ENCODE data around the gene ASH1L.
"Not testable (repeated sequence)": the region's sequence is repeated elsewhere in the genome, so short reads cannot be mapped to it uniquely, and the experiment has no call there.

Gene ASH1L

GRCh38 chr1:155294520-155295182 is 268.0 kb downstream of the ASH1L start:
- FAIRE-seq (no peak), DNase-seq (ENCODE audit: insufficient read length, low spot score) (no peak)

GRCh38 chr1:155293086-155293749 is 269.4 kb downstream of the ASH1L start:
- DNase-seq (ENCODE audit: insufficient read length, low spot score) (no peak), FAIRE-seq (no peak)
- TF ChIP-seq POLR2A (IDR thresholded peaks at IDR 0.05; ENCODE audit: low read depth, low read length), result no peak

More at GRCh38 chr1:155294520-155295182, 268.0 kb downstream of the ASH1L start:
- no peak for TF ChIP-seq POLR2A (IDR thresholded peaks at IDR 0.05; ENCODE audit: low read depth, low read length)

- not testable (repeated sequence) for FAIRE-seq; DNase-seq (ENCODE audit: insufficient read length, low spot score)
These were observed 271.6 kb downstream of the ASH1L start for GRCh38 chr1:155291006-155291405.

DNA sequence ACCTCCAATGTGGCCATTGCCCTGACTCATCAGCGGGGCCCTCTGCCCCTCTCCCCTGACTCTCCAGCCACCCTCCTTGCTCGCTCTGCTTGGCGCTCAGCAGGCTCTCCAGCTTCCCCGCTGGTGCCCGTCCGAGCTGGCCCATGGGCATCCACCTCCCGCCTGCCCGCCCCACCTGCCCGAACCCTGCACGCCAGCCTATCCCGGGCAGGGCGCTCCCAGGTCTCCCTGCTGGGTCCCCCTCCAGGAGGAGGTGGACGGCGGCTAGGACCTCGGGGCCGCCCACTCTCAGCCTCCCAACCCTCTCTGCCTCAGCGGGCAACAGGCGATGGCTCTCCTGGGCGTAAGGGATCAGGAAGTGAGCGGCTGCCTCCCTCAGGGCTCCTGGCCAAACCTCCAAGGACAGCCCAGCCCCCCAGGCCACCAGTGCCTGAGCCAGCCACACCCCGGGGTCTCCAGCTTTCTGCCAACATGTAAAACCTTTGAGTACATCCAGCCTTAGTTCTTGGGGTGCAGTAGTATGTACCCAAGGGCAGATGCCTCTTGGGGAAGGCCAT is 274.5 kb downstream of the ASH1L start:
- no peak for DNase-seq (ENCODE audit: insufficient read length, low spot score)
- FAIRE-seq, result no peak
- TF ChIP-seq POLR2A (IDR thresholded peaks at IDR 0.05; ENCODE audit: low read depth, low read length), result no peak

GRCh38 chr1:155286544-155286943 is 276.1 kb downstream of the ASH1L start:
- DNase-seq (ENCODE audit: insufficient read length, low spot score) (no peak), FAIRE-seq (no peak)
- TF ChIP-seq POLR2A (IDR thresholded peaks at IDR 0.05; ENCODE audit: low read depth, low read length), result no peak

DNA sequence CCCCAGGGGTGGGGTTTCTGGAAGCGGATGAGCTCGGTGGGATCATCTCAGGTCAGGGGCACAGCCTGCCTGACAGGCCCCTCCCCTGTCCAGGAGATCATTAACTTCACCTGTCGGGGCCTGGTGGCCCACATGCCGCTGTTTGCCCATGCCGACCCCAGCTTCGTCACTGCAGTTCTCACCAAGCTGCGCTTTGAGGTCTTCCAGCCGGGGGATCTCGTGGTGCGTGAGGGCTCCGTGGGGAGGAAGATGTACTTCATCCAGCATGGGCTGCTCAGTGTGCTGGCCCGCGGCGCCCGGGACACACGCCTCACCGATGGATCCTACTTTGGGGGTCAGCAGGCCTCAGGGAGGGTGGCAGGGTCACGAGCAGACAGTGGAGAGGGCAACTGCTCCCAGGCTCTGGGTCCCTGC is 277.0 kb downstream of the ASH1L start:
- FAIRE-seq (no peak), DNase-seq (ENCODE audit: insufficient read length, low spot score) (no peak)
- TF ChIP-seq POLR2A (IDR thresholded peaks at IDR 0.05; ENCODE audit: low read depth, low read length), result no peak
